Lung (tissue), 12 donors: Measurements from ENCODE around the gene ZNF236. TPM values are rescaled to one million over a fixed set of nuclear protein-coding genes. Genes with fewer than 3 reads are reported as not detected.

ENCODE experiments used
- ATAC-seq: fragments of 200-7000 bp; cut with Tn5 transposase; one replicate; pipeline ENCODE4 v1.9.1; 2020; ENCODE audit warnings: moderate number of reproducible peaks; ENCODE audit not compliant: insufficient read depth, low FRiP score
- DNase-seq, 3 donors: peaks; one replicate each; pipeline ENCODE4 v3.0.0-alpha.2; 2013 to 2017
- H3K27ac ChIP-seq, 2 donors: one replicate each; pipeline ENCODE4 v1.5.1; 2013; ENCODE audit warnings: mild to moderate bottlenecking in 2 of 2, moderate library complexity in 2 of 2, control low read depth in 1 of 2, inconsistent platforms in 1 of 2, low read depth in 1 of 2, low read length in 1 of 2
- H3K27me3 ChIP-seq, 3 donors: one replicate each; pipeline ENCODE4 v1.5.1; 2013; ENCODE audit warnings: low read length in 2 of 3; ENCODE audit not compliant: control insufficient read depth in 3 of 3, insufficient read depth in 3 of 3
- H3K36me3 ChIP-seq, 4 donors: one replicate each; pipeline ENCODE4 v1.5.1; 2013; ENCODE audit warnings: low read length in 4 of 4, mild to moderate bottlenecking in 1 of 4, moderate library complexity in 1 of 4; ENCODE audit not compliant: control insufficient read depth in 4 of 4, insufficient read depth in 4 of 4
- H3K4me1 ChIP-seq, 5 donors: one replicate each; pipeline ENCODE4 v1.5.1; 2013; ENCODE audit warnings: low read length in 5 of 5, mild to moderate bottlenecking in 2 of 5, moderate library complexity in 1 of 5; ENCODE audit not compliant: control insufficient read depth in 5 of 5, insufficient read depth in 5 of 5
- H3K4me3 ChIP-seq: one replicate; pipeline ENCODE4 v1.5.1; 2013; ENCODE audit warnings: mild to moderate bottlenecking, control low read depth, moderate library complexity
- H3K9ac ChIP-seq, 2 donors: one replicate each; pipeline ENCODE4 v1.5.1; 2013; ENCODE audit warnings: low read length in 2 of 2, control low read depth in 1 of 2; ENCODE audit not compliant: insufficient read depth in 1 of 2
- H3K9me3 ChIP-seq, 4 donors: one replicate each; pipeline ENCODE4 v1.5.1; 2013; ENCODE audit warnings: low read length in 3 of 4, mild to moderate bottlenecking in 1 of 4, moderate library complexity in 1 of 4; ENCODE audit not compliant: control insufficient read depth in 4 of 4, insufficient read depth in 3 of 4
- CTCF ChIP-seq: IDR thresholded peaks from 2 replicates; pipeline ENCODE4 v1.5.1; 2012; ENCODE audit warnings: mild to moderate bottlenecking; ENCODE audit errors: control extremely low read depth, extremely low read depth
- WGBS, 2 donors: extraction: QIAGEN DNeasy Blood & Tissue Kit; methylation state at CpG; one replicate each; pipeline ENCODE4 v1.1.7; 2013; 5-methylcytosine and 5-hydroxymethylcytosine counted together
- polyA plus RNA-seq, 2 donors: library from polyadenylated mRNA; stranded (reverse); fragments of 200-250 nt; gene quantifications; one replicate each; pipeline ENCODE4 v1.2.1, GENCODE V29; 2013
- total RNA-seq, 2 donors: library from RNA; depleted of rRNA in 1 of 2; stranded (reverse); fragments of >200 nt in 1 of 2; gene quantifications; one replicate each; pipeline ENCODE4 v1.2.1, GENCODE V29; 2014 to 2021
- donor health status: control.
- donor health status: control.
- donor health status: Bipolar disorder and iron deficiency.
- donor health status: healthy.
- donor health status: DM: yes; HTN: yes; CAD: no.

ZNF236 gene
- total and polyA plus RNA-seq, 4 donors, result 2.4 to 23.1 (median 8.8) TPM

- H3K9ac ChIP-seq, result no peak overlapping the region
- no peaks in the 10 kb centered on the region for H3K9me3 ChIP-seq
- no peak overlapping the region for H3K4me3 ChIP-seq
- no peak for ATAC-seq
- peaks cover 8 to 30% (median 23%) of the 10 kb centered on the region in 4 donors for H3K36me3 ChIP-seq
- no peak overlapping the region for H3K27ac ChIP-seq
- peaks cover 0 to 4% (median 0%) of the 10 kb centered on the region in 5 donors for H3K4me1 ChIP-seq
- no peaks in the 10 kb centered on the region for H3K27me3 ChIP-seq
- no peak for TF ChIP-seq CTCF
- WGBS, 2 donors, result 96 to 99% methylated on average over 4 of the region's 4 CpGs
- DNase-seq, result no peak
Measured at GRCh38 chr18:76905821-76906220, 83.5 kb downstream of the ZNF236 start.

- Histone ChIP-seq H3K9ac (no peak overlapping the region), H3K9me3 (no peaks in the 10 kb centered on the region), H3K27me3 (no peaks in the 10 kb centered on the region), H3K4me1 (peaks cover 0 to 2% (median 0%) of the 10 kb centered on the region in 5 donors), H3K4me3 (no peak overlapping the region), H3K27ac (no peak overlapping the region), H3K36me3 (peaks cover 15 to 41% (median 28%) of the 10 kb centered on the region in 4 donors)
- TF ChIP-seq CTCF, result no peak
- 97 to 98% methylated on average over 10 of the region's 10 CpGs for WGBS, 2 donors
- ATAC-seq (no peak), DNase-seq (no peak)
Measured at GRCh38 chr18:76908277-76908676, 85.9 kb downstream of the ZNF236 start.

GRCh38 chr18:76909439-76909838, 87.1 kb downstream of the ZNF236 start:
- H3K36me3 ChIP-seq, result peaks cover 23 to 47% (median 31%) of the 10 kb centered on the region in 4 donors
- no peak for ATAC-seq
- no peak overlapping the region for H3K4me3 ChIP-seq
- no peak for TF ChIP-seq CTCF
- H3K27me3 ChIP-seq, result no peaks in the 10 kb centered on the region
- no peak overlapping the region for H3K27ac ChIP-seq
- peaks cover 0 to 6% (median 0%) of the 10 kb centered on the region in 5 donors for H3K4me1 ChIP-seq
- 96% methylated on average over 4 of the region's 4 CpGs for WGBS, 2 donors
- no peak overlapping the region for H3K9ac ChIP-seq
- DNase-seq, result no peak
- no peaks in the 10 kb centered on the region for H3K9me3 ChIP-seq

GRCh38 chr18:76911440-76911839, 89.1 kb downstream of the ZNF236 start:
- Histone ChIP-seq H3K27me3 (no peaks in the 10 kb centered on the region), H3K4me3 (no peak overlapping the region), H3K4me1 (peaks cover 0 to 8% (median 3%) of the 10 kb centered on the region in 5 donors), H3K9me3 (no peaks in the 10 kb centered on the region), H3K9ac (no peak overlapping the region), H3K36me3 (peaks cover 23 to 40% (median 30%) of the 10 kb centered on the region in 4 donors), H3K27ac (no peak overlapping the region)
- WGBS, 2 donors, result 92 to 93% methylated on average over 7 of the region's 7 CpGs
- DNase-seq, result no peak
- TF ChIP-seq CTCF, result no peak
- no peak for ATAC-seq
